Small intestine (tissue), 7 donors: ENCODE results near the gene MSS51. TPM values are rescaled to one million over a fixed set of nuclear protein-coding genes. Genes with fewer than 3 reads are reported as not detected.

ENCODE experiments used
- DNase-seq, 2 donors: peaks; one replicate each; pipeline versions ENCODE4 v3.0.0 to v3.0.0-alpha.2; 2013
- FAIRE-seq: peaks from 2 replicates; lab custom pipeline; 2012; peaks lifted over from hg19 to GRCh38; lab: Jason Lieb, UNC
- H3K27ac ChIP-seq, 3 donors: one replicate each; pipeline ENCODE4 v1.5.1; 2013; ENCODE audit warnings: low read length in 2 of 3, mild to moderate bottlenecking in 2 of 3, control low read depth in 1 of 3, inconsistent platforms in 1 of 3, low read depth in 1 of 3, moderate library complexity in 1 of 3
- H3K27me3 ChIP-seq, 3 donors: one replicate each; pipeline ENCODE4 v1.6.1; 2013; ENCODE audit warnings: low read length in 3 of 3, inconsistent platforms in 1 of 3; ENCODE audit not compliant: control insufficient read depth in 3 of 3, insufficient read depth in 3 of 3
- H3K36me3 ChIP-seq, 3 donors: one replicate each; pipeline ENCODE4 v1.6.1; 2013; ENCODE audit warnings: low read length in 3 of 3, inconsistent platforms in 1 of 3, low read depth in 1 of 3, mild to moderate bottlenecking in 1 of 3, moderate library complexity in 1 of 3; ENCODE audit not compliant: control insufficient read depth in 3 of 3, insufficient read depth in 2 of 3
- H3K4me1 ChIP-seq, 3 donors: one replicate each; pipeline ENCODE4 v1.6.1; 2013; ENCODE audit warnings: low read length in 2 of 3, inconsistent platforms in 1 of 3, low read depth in 1 of 3, mild to moderate bottlenecking in 1 of 3, moderate library complexity in 1 of 3; ENCODE audit not compliant: control insufficient read depth in 3 of 3, insufficient read depth in 2 of 3
- H3K4me3 ChIP-seq, 3 donors: one replicate each; pipeline ENCODE4 v1.5.1; 2013; ENCODE audit warnings: low read length in 3 of 3, control low read depth in 1 of 3, inconsistent platforms in 1 of 3, low read depth in 1 of 3, mild to moderate bottlenecking in 1 of 3, moderate library complexity in 1 of 3
- H3K9me3 ChIP-seq, 2 donors: one replicate each; pipeline ENCODE4 v1.6.1; 2013; ENCODE audit warnings: low read depth in 1 of 2, low read length in 1 of 2; ENCODE audit not compliant: control insufficient read depth in 2 of 2, insufficient read depth in 1 of 2
- WGBS, 3 donors: extraction: QIAGEN DNeasy Blood & Tissue Kit; methylation state at CpG; one replicate each; pipeline ENCODE4 v1.1.7; 2013; 5-methylcytosine and 5-hydroxymethylcytosine counted together
- polyA plus RNA-seq, 4 donors: library from polyadenylated mRNA; stranded (reverse) in 3 of 4; unstranded in 1 of 4; fragments of 200-250 nt in 3 of 4; fragments of 120-200 nt in 1 of 4; gene quantifications; one replicate each; pipeline versions ENCODE4 v1.2.1 to v1.2.3, GENCODE V29; 2013
- donor health status: healthy with polysubstance abuse.
- donor health status: control.
- donor health status: control.
- donor health status: Bipolar disorder and iron deficiency.
- donor health status: healthy.

The MSS51 gene
- polyA plus RNA-seq, 4 donors: 0.91 to 3.1 (median 1.7) TPM

GRCh38 chr10:73432646-73433537 lies 469 bp downstream of the MSS51 start:
- FAIRE-seq (no peak), DNase-seq (no peak)
- Histone ChIP-seq H3K27ac (no peak overlapping the region), H3K4me1 (no peaks in the 10 kb centered on the region), H3K4me3 (no peak overlapping the region), H3K9me3 (no peaks in the 10 kb centered on the region), H3K27me3 (no peaks in the 10 kb centered on the region), H3K36me3 (peaks cover 5 to 9% (median 6%) of the 10 kb centered on the region in 3 donors)
- 75 to 85% (median 85%) methylated on average over 2 of the region's 2 CpGs for WGBS, 3 donors

- Histone ChIP-seq H3K9me3 (no peaks in the 10 kb centered on the region), H3K27me3 (no peaks in the 10 kb centered on the region), H3K4me3 (no peak overlapping the region), H3K27ac (no peak overlapping the region), H3K4me1 (no peaks in the 10 kb centered on the region), H3K36me3 (peaks cover 6 to 34% (median 21%) of the 10 kb centered on the region in 3 donors)
- FAIRE-seq (no peak), DNase-seq (no peak)
- 97 to 99% (median 98%) methylated on average over 4 of the region's 4 CpGs for whole genome bisulfite sequencing, 3 donors
Measured at GRCh38 chr10:73426318-73426717, 7.0 kb downstream of the MSS51 start.

DNA sequence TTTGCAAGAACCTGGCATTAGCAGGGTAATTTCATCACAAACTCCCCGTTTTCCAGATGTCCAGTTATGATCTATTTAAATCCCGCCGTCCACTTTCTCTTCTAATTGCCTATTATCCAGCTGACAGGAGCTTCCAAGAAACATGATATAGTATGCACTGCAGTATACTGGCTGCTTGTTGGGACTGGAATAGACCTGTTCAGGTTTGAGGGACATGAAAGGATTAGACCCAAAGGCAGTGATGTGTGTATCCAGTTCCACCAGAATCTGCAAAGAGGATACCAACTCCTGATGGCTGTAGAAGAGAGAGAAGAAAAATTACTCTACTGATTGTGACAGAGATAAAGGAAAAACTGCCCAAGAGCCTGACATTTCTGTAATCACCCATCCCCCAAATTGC lies 8.9 kb downstream of the MSS51 start:
- H3K36me3 ChIP-seq: peaks cover 6 to 34% (median 21%) of the 10 kb centered on the region in 3 donors

DNA sequence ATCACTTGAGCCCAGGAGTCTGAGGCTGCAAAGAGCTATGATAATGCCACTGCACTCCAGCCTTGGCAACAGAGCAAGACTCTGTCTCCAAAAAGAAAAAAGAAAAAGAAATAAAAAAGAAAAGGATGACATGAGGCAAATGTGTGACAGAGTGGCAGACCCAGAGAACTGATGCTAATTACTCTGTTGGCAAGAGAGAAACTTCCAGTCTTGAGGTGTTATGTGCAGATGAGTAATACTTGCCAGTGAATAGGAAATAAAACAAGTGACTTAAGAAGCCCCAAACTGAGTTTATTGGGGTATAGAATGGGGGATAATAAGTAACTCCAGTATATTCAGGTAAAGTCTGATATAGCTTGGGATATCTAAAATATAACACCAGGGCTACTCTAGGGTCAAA lies 10.1 kb downstream of the MSS51 start:
- no peaks in the 10 kb centered on the region for H3K27me3 ChIP-seq
- no peak for FAIRE-seq
- H3K27ac ChIP-seq: no peak overlapping the region
- H3K4me3 ChIP-seq: no peak overlapping the region
- DNase-seq: no peak
- peaks cover 5 to 32% (median 21%) of the 10 kb centered on the region in 3 donors for H3K36me3 ChIP-seq
- H3K9me3 ChIP-seq: no peaks in the 10 kb centered on the region
- peaks cover 0 to 1% (median 0%) of the 10 kb centered on the region in 3 donors for H3K4me1 ChIP-seq

More for the DNA sequence above, 8.9 kb downstream of the MSS51 start:
- 83 to 93% (median 89%) methylated on average over 3 of the region's 3 CpGs for WGBS, 3 donors
- H3K4me3 ChIP-seq: no peak overlapping the region
- DNase-seq: no peak
- H3K4me1 ChIP-seq: no peaks in the 10 kb centered on the region
- H3K27ac ChIP-seq: no peak overlapping the region
- H3K9me3 ChIP-seq: no peaks in the 10 kb centered on the region
- FAIRE-seq: no peak
- H3K27me3 ChIP-seq: no peaks in the 10 kb centered on the region

GRCh38 chr10:73416571-73416970 lies 16.8 kb downstream of the MSS51 start:
- Histone ChIP-seq H3K27me3 (no peaks in the 10 kb centered on the region), H3K4me1 (peaks cover 0 to 14% (median 4%) of the 10 kb centered on the region in 3 donors), H3K27ac (no peak overlapping the region), H3K36me3 (no peaks in the 10 kb centered on the region), H3K9me3 (no peaks in the 10 kb centered on the region), H3K4me3 (no peak overlapping the region)
- FAIRE-seq (no peak), DNase-seq (no peak)
- WGBS, 3 donors: 92 to 98% (median 93%) methylated on average over 3 of the region's 3 CpGs

DNA sequence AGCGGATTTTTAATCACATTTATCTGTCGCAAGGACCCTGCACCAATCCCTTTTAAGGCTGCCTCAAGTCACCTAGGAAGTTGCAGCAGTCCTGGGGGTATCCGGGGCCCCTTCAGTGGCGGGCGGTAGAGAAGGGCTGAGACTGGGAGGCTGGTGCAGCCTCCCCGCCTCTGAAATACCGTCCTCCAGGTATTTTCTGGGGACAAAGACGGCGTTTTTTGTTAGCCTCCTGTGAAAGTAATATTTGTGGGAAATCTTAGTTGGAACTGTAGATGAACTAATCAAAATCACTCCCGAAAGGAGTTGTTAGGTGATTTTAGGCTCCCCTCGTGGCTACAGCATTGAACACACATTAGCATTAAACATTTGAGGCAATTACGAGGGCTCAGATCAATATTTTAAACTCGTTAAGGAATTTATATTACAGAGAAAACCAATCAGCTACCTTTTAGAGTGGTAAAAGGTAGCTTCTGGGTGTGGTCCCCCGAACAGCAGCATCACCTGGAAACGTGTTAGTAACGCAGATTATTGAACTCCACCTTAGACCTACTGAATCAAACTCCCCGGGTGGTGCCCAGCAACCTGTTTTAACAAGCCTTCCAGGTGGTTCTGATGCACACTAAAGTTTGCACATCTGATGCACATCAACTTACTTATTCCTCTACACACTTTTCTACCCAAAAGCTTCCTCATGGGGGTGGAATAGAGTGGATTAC lies 19.0 kb downstream of the MSS51 start:
- H3K4me3 ChIP-seq: peak overlapping the region; percentile 50 to 90 (median 69)
- peaks cover 0 to 14% (median 4%) of the 10 kb centered on the region in 3 donors for H3K4me1 ChIP-seq
- H3K36me3 ChIP-seq: no peaks in the 10 kb centered on the region
- H3K9me3 ChIP-seq: no peaks in the 10 kb centered on the region
- WGBS, 3 donors: 2 to 4% (median 2%) methylated on average over 17 of the region's 17 CpGs
- no peaks in the 10 kb centered on the region for H3K27me3 ChIP-seq
- FAIRE-seq (no peak), DNase-seq (peak; percentile 39 to 51)
- H3K27ac ChIP-seq: peak overlapping the region in 2 of 3 donors; percentile 97 to 98

- H3K9me3 ChIP-seq: no peaks in the 10 kb centered on the region
- DNase-seq (peak; percentile 93 to 97), FAIRE-seq (no peak)
- no peaks in the 10 kb centered on the region for H3K36me3 ChIP-seq
- no peaks in the 10 kb centered on the region for H3K27me3 ChIP-seq
- peaks cover 0 to 14% (median 4%) of the 10 kb centered on the region in 3 donors for H3K4me1 ChIP-seq
- peak within 1 kb of the TSS; percentile 83 to 98 (median 97) for H3K27ac ChIP-seq
- 0% methylated on average over 39 to 62 of the region's 62 CpGs for WGBS, 3 donors
- H3K4me3 ChIP-seq: peak within 1 kb of the TSS; percentile 69 to 90 (median 74)
Measured at GRCh38 chr10:73413528-73414229, 19.7 kb downstream of the MSS51 start, which contains the start of gene ANXA7. Gene ANXA7 (minus strand): TSS chr10:73414058. CDS start chr10:73400856, 13,202 bp downstream.

DNA sequence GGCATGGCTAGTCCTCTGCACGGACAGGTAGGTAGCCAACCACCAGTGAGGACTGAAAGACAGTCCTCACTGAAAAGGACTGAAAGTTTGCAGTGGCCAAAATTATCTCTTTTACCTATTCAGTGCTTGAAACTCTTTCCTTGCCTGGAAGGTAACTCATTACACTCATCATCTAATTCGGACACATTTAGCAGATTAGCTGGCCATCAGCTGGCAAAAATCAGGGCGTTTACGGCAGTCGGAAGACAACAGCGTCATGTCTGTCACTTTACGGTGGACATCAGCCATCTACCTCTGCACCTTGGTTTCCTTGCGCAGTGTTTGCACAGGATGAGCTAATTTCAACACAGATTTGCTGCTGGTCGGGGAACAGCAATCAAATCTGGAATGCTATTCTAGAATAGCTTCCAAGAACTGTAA lies 20.2 kb downstream of the MSS51 start:
- Histone ChIP-seq H3K4me1 (peaks cover 0 to 12% (median 4%) of the 10 kb centered on the region in 3 donors), H3K4me3 (peak overlapping the region; percentile 69 to 90 (median 74)), H3K27me3 (no peaks in the 10 kb centered on the region), H3K27ac (peak overlapping the region; percentile 83 to 98 (median 97)), H3K36me3 (peaks cover 0 to under 1% (median 0%) of the 10 kb centered on the region in 3 donors), H3K9me3 (no peaks in the 10 kb centered on the region)
- DNase-seq: peak; percentile 74 to 86
- WGBS, 3 donors: 0 to 1% (median 1%) methylated on average over 9 of the region's 9 CpGs
- no peak for FAIRE-seq
